Gastroesophageal sphincter (tissue), 3 donors: ENCODE measurements around the gene WDR93.

ENCODE experiments used
- EP300 ChIP-seq: sonication (generic); formaldehyde crosslinking; IDR thresholded peaks from one replicate; pipeline ENCODE4 v1.6.1; 2017; ENCODE audit warnings: antibody characterized with exemption, mild to moderate bottlenecking
- POLR2A ChIP-seq, 2 donors: fragments of 450-650 bp; IDR thresholded peaks; one replicate each; pipeline ENCODE4 v1.6.1; 2017; ENCODE audit warnings: antibody characterized with exemption in 2 of 2, mild to moderate bottlenecking in 2 of 2, moderate library complexity in 1 of 2
- POLR2AphosphoS5 ChIP-seq: sonication (generic); formaldehyde crosslinking; IDR thresholded peaks from one replicate; pipeline ENCODE4 v1.6.1; 2017; ENCODE audit warnings: antibody characterized with exemption
- TF ChIP-seq, protein P1 (sequence below), 4 experiments: fragments of 200-600 bp in 2 of 4; fragments of 450-650 bp in 2 of 4; sonication (generic) in 1 of 4; IDR thresholded peaks; one replicate each; pipeline ENCODE4 v1.5.1; 2017 to 2019; ENCODE audit warnings: antibody characterized with exemption in 4 of 4, mild to moderate bottlenecking in 2 of 4, moderate library complexity in 2 of 4

DNA sequence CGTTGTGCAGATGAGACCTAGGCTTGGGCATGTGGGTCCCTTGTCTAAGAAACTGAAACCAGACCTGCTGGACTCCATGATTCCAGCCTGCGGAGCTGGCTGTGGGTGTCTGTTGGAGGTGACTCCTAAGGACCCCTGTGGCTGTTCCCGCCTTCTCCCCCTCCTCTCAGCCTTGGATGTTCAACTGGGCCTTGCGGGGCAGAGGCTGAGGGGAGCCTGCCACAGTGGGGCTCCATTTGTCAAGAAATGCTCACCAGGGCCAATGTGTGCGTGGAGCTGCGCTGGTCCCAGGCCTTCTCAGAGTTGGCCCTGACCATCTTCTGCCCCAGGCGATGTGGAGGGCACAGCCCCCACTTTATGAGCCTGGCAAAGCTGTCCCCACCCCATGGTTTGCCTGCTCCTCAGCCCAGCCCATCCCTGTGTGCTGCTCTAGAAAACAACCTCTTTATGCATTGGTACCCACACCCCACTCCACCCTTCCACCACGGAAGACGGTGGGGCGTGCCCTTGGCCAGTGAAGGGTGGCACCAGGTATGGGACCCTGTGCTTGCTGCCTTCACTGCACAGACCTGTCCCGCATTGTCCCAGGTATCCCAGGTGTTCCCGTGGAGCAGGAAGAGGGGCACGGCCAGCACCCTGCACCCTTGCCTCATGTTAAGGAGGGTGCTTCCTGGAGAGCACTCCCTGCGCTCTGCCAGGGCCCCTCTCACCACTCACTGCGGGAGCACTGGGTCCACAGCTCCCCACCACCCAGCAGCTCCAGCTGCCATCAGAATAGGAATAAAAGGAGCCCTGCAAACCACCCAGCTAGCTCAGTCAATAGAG is 93.5 kb downstream of the WDR93 start:
- TF ChIP-seq POLR2A (IDR thresholded peaks at IDR 0.05) (no peak), POLR2AphosphoS5 (no peak), EP300 (no peak)
- TF ChIP-seq, protein P1, sequence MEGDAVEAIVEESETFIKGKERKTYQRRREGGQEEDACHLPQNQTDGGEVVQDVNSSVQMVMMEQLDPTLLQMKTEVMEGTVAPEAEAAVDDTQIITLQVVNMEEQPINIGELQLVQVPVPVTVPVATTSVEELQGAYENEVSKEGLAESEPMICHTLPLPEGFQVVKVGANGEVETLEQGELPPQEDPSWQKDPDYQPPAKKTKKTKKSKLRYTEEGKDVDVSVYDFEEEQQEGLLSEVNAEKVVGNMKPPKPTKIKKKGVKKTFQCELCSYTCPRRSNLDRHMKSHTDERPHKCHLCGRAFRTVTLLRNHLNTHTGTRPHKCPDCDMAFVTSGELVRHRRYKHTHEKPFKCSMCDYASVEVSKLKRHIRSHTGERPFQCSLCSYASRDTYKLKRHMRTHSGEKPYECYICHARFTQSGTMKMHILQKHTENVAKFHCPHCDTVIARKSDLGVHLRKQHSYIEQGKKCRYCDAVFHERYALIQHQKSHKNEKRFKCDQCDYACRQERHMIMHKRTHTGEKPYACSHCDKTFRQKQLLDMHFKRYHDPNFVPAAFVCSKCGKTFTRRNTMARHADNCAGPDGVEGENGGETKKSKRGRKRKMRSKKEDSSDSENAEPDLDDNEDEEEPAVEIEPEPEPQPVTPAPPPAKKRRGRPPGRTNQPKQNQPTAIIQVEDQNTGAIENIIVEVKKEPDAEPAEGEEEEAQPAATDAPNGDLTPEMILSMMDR (IDR thresholded peaks at IDR 0.05) = no peak
